Kidney (tissue), 14 donors: ENCODE measurements around the gene FARP1. TPM values are rescaled to one million over a fixed set of nuclear protein-coding genes. Genes with fewer than 3 reads are reported as not detected.
A peak's percentile ranks its signal among the peaks of the same experiment; 100 is the strongest.

ENCODE experiments used
- DNase-seq, 5 donors: peaks; one replicate each; pipeline ENCODE4 v3.0.0-alpha.2; 2013 to 2020
- FAIRE-seq: peaks from 2 replicates; lab custom pipeline; 2012; peaks lifted over from hg19 to GRCh38; lab: Jason Lieb, UNC
- H3K27ac ChIP-seq, 2 donors: one replicate each; pipeline ENCODE4 v1.7.0; 2013; ENCODE audit warnings: low read depth in 2 of 2, low read length in 2 of 2, inconsistent platforms in 1 of 2
- H3K27me3 ChIP-seq: one replicate; pipeline ENCODE4 v1.7.1; 2013; ENCODE audit warnings: low read length, inconsistent platforms; ENCODE audit not compliant: control insufficient read depth, insufficient read depth
- H3K36me3 ChIP-seq, 3 donors: one replicate each; pipeline versions ENCODE4 v1.7.0 to v1.7.1; 2013; ENCODE audit warnings: low read length in 3 of 3, control low read depth in 1 of 3, inconsistent platforms in 1 of 3; ENCODE audit not compliant: insufficient read depth in 3 of 3, control insufficient read depth in 2 of 3
- H3K4me1 ChIP-seq, 3 donors: one replicate each; pipeline versions ENCODE4 v1.7.0 to v1.7.1; 2013; ENCODE audit warnings: low read length in 3 of 3, inconsistent platforms in 1 of 3, low read depth in 1 of 3; ENCODE audit not compliant: control insufficient read depth in 2 of 3, insufficient read depth in 2 of 3
- H3K4me3 ChIP-seq, 3 donors: one replicate each; pipeline versions ENCODE4 v1.7.0 to v1.8.1; 2013; ENCODE audit warnings: low read length in 3 of 3, control low read depth in 1 of 3, inconsistent platforms in 1 of 3
- H3K9ac ChIP-seq, 3 donors: one replicate each; pipeline versions ENCODE4 v1.7.0 to v1.7.1; 2013; ENCODE audit warnings: low read length in 3 of 3, control low read depth in 1 of 3, inconsistent platforms in 1 of 3
- H3K9me3 ChIP-seq, 3 donors: one replicate each; pipeline versions ENCODE4 v1.7.0 to v1.7.1; 2013; ENCODE audit warnings: low read length in 3 of 3, control low read depth in 1 of 3, inconsistent platforms in 1 of 3; ENCODE audit not compliant: control insufficient read depth in 2 of 3, insufficient read depth in 1 of 3
- intact Hi-C: fragments of 100-400 bp; cut with DNase I; formaldehyde crosslinking; loops from one replicate; pipeline ENCODE4 v1.11.1; 2022
- polyA plus RNA-seq: library from polyadenylated mRNA; stranded (reverse); fragments of 350-450 nt; fragmentation: Illumina TruSeq; extraction: RNeasy Lipid Tissue Mini Kit (QIAGEN cat#74804); gene quantifications from one replicate; pipeline ENCODE4 v1.2.3, GENCODE V29; 2014; ENCODE audit warnings: low read depth, low replicate concordance; ENCODE audit not compliant: insufficient read depth
- total RNA-seq: library from RNA; stranded (reverse); fragmentation: NEBNext Ultra II Directional; extraction: Animal tissue kit (Norgen Biotek cat#: 25700); gene quantifications from one replicate; pipeline ENCODE4 v1.2.1, GENCODE V29; 2021
- TF ChIP-seq, protein P1 (sequence below): IDR thresholded peaks from 3 replicates; pipeline ENCODE4 v1.5.1; 2012; ENCODE audit warnings: mild to moderate bottlenecking, moderate library complexity, borderline replicate concordance; ENCODE audit not compliant: insufficient read depth; ENCODE audit errors: extremely low read depth
- donor health status: control.
- donor health status: control.
- donor health status: control.
- donor health status: control.
- donor health status: control.
- donor health status: DM: yes; HTN: yes; CAD: no.
- donor health status: Normal renal cell carcinoma (clear cell type).

The FARP1 gene
- total and polyA plus RNA-seq, 2 donors from 2014 or later = 123 to 229 TPM

DNA sequence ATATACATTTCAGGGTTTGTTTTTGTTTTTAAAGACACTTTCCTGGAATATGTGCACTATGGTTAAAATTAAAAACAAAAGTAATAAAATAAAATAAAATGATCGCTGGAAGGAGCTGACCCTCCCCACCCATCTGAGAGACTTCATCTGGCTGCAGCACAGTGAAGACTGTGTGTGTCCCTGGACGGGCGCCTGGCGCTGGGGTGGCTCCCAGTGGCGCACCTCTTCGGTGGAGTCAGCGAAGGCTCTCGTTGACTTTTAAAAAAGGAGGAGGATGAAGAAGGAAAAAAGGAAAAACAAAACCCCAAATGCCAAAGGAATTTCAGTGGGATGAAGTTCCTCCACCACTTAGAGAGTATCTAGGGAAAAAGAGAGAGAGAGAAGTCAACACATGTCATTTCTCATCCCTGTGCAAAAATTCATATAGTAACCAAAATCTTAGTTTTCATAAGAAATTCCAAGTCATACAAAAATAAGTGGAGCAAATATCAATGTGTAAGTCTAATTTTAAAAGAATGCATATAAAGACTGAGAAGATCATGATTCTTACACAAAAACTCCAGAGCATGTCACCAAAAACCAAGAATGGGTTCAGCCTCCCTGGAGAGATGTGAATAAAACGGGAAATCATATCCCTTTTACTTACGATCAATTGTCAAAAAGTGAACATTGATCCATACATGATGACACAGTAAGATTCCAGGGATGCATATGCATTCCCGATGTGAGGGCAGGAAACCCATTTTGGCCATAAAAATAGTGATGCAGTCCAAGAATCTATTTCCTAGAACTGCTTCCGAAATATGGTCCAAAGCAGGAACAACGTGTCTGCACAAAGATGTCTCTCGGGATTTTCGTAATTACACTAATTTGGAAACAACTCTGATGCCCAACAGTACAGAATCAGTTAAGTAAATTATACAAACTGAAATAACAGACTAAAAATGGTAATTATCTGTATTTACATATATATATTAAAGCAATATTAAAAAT lies 310.3 kb downstream of the FARP1 start:
- Histone ChIP-seq H3K4me1 (peaks cover 4 to 6% (median 6%) of the 10 kb centered on the region in 3 donors), H3K4me3 (no peak overlapping the region), H3K9ac (no peak overlapping the region), H3K9me3 (no peaks in the 10 kb centered on the region), H3K36me3 (peaks cover 6 to 22% (median 11%) of the 10 kb centered on the region in 3 donors), H3K27ac (no peak overlapping the region), H3K27me3 (no peaks in the 10 kb centered on the region)
- DNase-seq (peak in 1 of 5 donors; percentile 41), FAIRE-seq (no peak)
- intact Hi-C loops = no loop called here
- TF ChIP-seq, protein P1, sequence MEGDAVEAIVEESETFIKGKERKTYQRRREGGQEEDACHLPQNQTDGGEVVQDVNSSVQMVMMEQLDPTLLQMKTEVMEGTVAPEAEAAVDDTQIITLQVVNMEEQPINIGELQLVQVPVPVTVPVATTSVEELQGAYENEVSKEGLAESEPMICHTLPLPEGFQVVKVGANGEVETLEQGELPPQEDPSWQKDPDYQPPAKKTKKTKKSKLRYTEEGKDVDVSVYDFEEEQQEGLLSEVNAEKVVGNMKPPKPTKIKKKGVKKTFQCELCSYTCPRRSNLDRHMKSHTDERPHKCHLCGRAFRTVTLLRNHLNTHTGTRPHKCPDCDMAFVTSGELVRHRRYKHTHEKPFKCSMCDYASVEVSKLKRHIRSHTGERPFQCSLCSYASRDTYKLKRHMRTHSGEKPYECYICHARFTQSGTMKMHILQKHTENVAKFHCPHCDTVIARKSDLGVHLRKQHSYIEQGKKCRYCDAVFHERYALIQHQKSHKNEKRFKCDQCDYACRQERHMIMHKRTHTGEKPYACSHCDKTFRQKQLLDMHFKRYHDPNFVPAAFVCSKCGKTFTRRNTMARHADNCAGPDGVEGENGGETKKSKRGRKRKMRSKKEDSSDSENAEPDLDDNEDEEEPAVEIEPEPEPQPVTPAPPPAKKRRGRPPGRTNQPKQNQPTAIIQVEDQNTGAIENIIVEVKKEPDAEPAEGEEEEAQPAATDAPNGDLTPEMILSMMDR = no peak

- intact Hi-C loops = no loop called here
- Histone ChIP-seq H3K4me3 (no peak overlapping the region), H3K27me3 (no peaks in the 10 kb centered on the region), H3K36me3 (peaks cover 2 to 16% (median 12%) of the 10 kb centered on the region in 3 donors), H3K9ac (no peak overlapping the region), H3K9me3 (no peaks in the 10 kb centered on the region), H3K4me1 (peaks cover 4 to 6% (median 6%) of the 10 kb centered on the region in 3 donors), H3K27ac (peak overlapping the region; percentile 45)
- FAIRE-seq (peak; percentile 82), DNase-seq (peak in 2 of 5 donors; percentile 61 to 62)
- TF ChIP-seq, protein P1 = no peak
Measured at GRCh38 chr13:98454389-98454881, 311.5 kb downstream of the FARP1 start.

DNA sequence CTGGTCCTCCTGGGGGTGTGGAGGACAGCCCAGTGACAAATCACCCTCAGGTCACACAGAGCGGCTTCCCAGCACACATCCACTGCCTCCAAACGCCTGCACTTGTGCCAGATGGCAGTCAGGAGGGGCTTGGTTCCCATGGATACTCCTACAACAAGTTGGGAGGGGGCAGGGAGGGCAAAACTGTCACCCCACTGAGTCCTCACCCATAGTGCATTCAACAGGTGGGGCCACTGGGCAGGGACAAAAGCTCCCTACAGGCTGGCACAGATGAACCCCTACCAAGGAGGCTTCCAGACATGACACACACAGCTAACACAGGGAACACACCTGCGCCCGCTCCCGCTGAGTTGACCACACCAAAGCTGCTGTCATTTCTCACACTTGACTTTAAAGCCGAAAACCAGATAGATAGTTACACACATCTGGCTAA lies 313.5 kb downstream of the FARP1 start:
- H3K27me3 ChIP-seq = no peaks in the 10 kb centered on the region
- peak in 2 of 5 donors; percentile 40 to 53 for DNase-seq
- H3K9me3 ChIP-seq = no peaks in the 10 kb centered on the region
- no peak overlapping the region for H3K27ac ChIP-seq
- intact Hi-C loops = no loop called here
- H3K9ac ChIP-seq = no peak overlapping the region
- no peak overlapping the region for H3K4me3 ChIP-seq
- TF ChIP-seq, protein P1 = no peak
- peaks cover 2 to 29% (median 20%) of the 10 kb centered on the region in 3 donors for H3K36me3 ChIP-seq
- FAIRE-seq = no peak
- H3K4me1 ChIP-seq = peaks cover 0 to 6% (median 4%) of the 10 kb centered on the region in 3 donors
